GM21576 (cell line): ENCODE results near the gene VASN.
A peak's percentile ranks its signal among the peaks of the same experiment; 100 is the strongest.

ENCODE experiments used
- ATAC-seq: cut with Tn5 transposase; IDR thresholded peaks from one replicate; pipeline ENCODE4 v1.9.1; 2021; ENCODE audit warnings: mild to moderate bottlenecking, moderate library complexity; ENCODE audit not compliant: unreplicated experiment

The VASN gene

DNA sequence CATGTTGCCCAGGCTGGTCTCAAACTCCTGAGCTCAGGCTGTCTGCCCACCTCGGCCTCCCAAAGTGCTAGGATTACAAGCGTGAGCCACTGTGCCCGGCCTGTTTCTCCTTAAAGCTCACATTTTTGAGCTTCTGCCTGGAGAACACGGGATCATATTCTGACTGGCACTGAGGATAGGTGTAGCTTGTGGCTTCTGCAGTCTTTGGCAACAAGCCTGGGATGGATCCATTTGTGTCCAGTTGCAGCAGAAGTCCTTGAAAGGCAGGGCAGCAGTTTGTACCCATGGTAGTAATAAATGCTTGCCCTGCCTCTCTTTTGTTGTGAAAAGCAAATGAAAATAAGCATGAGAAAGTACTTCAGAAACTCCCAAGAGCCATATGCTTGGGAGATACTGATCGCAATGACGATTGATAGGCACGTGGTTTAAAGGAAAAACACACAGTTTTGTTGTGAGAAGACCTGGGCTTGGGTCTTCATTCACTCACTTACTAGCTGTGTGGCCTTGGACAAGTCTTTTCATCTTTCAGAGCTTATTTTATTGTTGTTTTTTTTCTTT is 47.8 kb downstream of the VASN start:
- no peak for ATAC-seq

GRCh38 chr16:4420505-4421105 is 49.0 kb downstream of the VASN start:
- no peak for ATAC-seq

DNA sequence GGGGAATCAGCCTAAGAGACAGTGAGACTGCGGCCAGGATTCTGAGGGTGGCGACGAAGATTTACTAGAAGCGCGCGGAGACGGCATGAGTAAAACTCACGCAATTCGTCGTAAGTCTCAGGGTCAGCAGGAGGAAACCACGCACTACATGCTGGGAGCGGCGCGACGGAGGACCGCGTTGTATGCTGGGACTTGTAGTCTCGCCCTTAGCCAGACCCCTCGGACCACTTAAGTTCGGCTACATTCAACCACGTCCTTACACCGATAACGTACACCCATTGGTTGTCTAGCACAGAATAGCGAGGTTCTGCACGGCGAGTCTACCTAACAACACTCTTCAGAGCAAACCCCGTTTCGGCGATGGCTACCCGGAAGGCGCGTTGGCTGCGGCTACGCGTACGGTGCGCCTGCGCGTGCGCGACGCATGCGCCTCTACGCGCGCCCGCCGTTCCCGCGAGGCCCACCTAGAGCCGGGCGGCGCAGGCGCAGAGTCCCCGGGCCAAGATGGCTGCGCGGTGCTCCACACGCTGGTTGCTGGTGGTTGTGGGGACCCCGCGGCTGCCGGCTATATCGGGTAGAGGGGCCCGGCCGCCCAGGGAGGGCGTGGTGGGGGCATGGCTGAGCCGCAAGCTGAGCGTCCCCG is 53.9 kb downstream of the VASN start, which contains the start of gene DNAJA3:
DNAJA3 (plus strand) TSS at position 491 of the 643 bp plus-strand sequence; CDS start at position 505, 14 bp downstream.
- peak; percentile 82 for ATAC-seq

GRCh38 chr16:4426021-4426684 is 54.5 kb downstream of the VASN start:
- peak; percentile 26 for ATAC-seq

- ATAC-seq = no peak
Observed at GRCh38 chr16:4426722-4427372, 55.2 kb downstream of the VASN start.

- ATAC-seq = no peak
Observed at GRCh38 chr16:4428500-4428899, 56.9 kb downstream of the VASN start.

DNA sequence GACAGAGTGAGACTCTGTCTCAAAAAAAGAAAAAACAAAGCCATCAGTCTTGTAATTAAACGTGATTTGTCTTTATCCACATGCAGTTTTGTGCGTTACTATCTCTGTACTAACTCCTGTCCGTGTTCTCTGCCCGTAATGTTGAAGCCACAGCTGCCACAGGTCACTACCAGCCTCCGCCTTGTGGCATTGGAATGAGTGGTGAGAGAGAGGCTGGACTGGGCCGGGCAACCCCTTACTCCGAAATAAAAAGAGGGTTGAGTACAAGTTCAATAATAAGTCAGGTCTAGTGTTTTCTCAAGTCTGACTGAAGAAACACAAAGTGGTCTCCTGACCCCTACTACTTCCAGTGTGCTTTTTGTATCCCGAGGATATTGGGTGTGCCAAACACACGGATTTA is 59.4 kb downstream of the VASN start:
- no peak for ATAC-seq
